GM19455 (cell line): Measurements from ENCODE around the gene FGF5.
"Not testable (repeated sequence)": the region's sequence is repeated elsewhere in the genome, so short reads cannot be mapped to it uniquely, and the experiment has no call there.

Source experiments
- ATAC-seq: cut with Tn5 transposase; IDR thresholded peaks from one replicate; pipeline ENCODE4 v1.9.1; 2021; ENCODE audit not compliant: unreplicated experiment

Gene FGF5

GRCh38 chr4:80253510-80253909 is 13.0 kb upstream of the FGF5 start:
- ATAC-seq, result no peak

- no peak for ATAC-seq
These were observed 12.3 kb upstream of the FGF5 start for GRCh38 chr4:80254114-80254513.

GRCh38 chr4:80255329-80256095 is 11.0 kb upstream of the FGF5 start:
- no peak for ATAC-seq

- ATAC-seq, result no peak
These were observed 8.6 kb upstream of the FGF5 start for GRCh38 chr4:80257851-80258250.

- ATAC-seq, result no peak
These were observed 7.5 kb upstream of the FGF5 start for GRCh38 chr4:80259012-80259411.

- no peak for ATAC-seq
These were observed 6.6 kb upstream of the FGF5 start for GRCh38 chr4:80259817-80260216.

GRCh38 chr4:80261989-80262600 is 4.4 kb upstream of the FGF5 start:
- no peak for ATAC-seq

- no peak for ATAC-seq
These were observed 2.7 kb upstream of the FGF5 start for GRCh38 chr4:80263541-80264351.

GRCh38 chr4:80264352-80264647 is 2.2 kb upstream of the FGF5 start:
- ATAC-seq, result no peak

GRCh38 chr4:80264825-80265224 is 1.6 kb upstream of the FGF5 start:
- no peak for ATAC-seq

- no peak for ATAC-seq
These were observed 752 bp upstream of the FGF5 start for GRCh38 chr4:80265571-80266252.

GRCh38 chr4:80266902-80267380 is 477 bp downstream of the FGF5 start:
- no peak for ATAC-seq

GRCh38 chr4:80268081-80268823 is 1.8 kb downstream of the FGF5 start:
- ATAC-seq, result no peak

- ATAC-seq, result no peak
These were observed 2.5 kb downstream of the FGF5 start for GRCh38 chr4:80268936-80269335.

- no peak for ATAC-seq
These were observed 3.9 kb downstream of the FGF5 start for GRCh38 chr4:80270321-80270720.

GRCh38 chr4:80270868-80271267 is 4.4 kb downstream of the FGF5 start:
- ATAC-seq, result no peak

- ATAC-seq, result no peak
These were observed 5.3 kb downstream of the FGF5 start for GRCh38 chr4:80271801-80272200.

- no peak for ATAC-seq
These were observed 10.5 kb downstream of the FGF5 start for GRCh38 chr4:80276931-80277330.

- no peak for ATAC-seq
These were observed 13.3 kb downstream of the FGF5 start for GRCh38 chr4:80279751-80280150.

- no peak for ATAC-seq
These were observed 20.0 kb downstream of the FGF5 start for GRCh38 chr4:80286451-80286850.

- not testable (repeated sequence) for ATAC-seq
These were observed 24.2 kb downstream of the FGF5 start for GRCh38 chr4:80290665-80291064.
